CD4-positive, alpha-beta T cell treated with Interleukin-1 beta for 1 hour (primary cell): ENCODE measurements around the gene KCND1.

Experiments used
- DNase-seq, 2 donors: peaks; one replicate each; pipeline ENCODE4 v3.0.0-alpha.2; 2020 to 2022

KCND1 gene

DNA sequence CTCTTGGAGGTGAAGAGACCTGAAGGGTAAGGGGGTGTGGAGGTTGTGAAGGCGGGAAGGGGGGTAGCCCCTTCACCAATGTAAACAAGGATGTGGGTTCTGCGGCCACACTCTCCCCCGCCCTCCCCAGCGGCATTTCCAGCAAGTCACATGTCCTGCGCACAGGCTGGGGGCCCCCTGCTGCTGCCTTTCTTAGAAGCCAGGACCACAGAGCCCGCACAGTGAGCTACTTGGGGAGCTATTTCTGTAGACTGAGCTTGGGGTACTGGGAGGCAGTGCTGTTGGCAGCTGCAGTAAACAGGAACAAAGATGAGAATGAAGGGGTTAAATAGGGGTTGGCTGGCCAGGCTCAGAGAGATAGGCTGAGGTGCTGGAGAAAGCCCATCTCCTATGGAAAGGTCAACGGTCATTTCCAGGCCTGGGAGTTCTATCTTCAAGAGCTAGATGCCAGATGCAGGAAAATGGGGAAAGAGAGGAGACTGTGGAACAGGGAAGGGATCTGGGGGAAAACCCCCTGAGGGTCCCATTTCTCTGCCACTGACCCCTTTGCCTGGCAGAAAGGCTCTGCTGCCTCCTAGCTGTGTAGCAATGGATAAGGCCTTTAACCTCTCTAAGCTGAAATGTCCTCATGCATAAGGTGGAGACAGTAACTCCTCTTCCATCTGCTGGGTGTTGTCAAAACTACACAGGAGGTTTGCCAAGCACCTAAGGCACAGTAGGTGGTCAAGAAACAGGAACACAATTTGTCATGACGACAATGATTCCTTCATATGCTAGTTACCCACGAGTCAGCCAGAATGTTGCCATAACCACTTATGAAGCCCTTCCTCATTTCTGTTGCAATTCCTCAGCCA is 34.4 kb downstream of the KCND1 start:
- peak; percentile 90 to 94 for DNase-seq

DNA sequence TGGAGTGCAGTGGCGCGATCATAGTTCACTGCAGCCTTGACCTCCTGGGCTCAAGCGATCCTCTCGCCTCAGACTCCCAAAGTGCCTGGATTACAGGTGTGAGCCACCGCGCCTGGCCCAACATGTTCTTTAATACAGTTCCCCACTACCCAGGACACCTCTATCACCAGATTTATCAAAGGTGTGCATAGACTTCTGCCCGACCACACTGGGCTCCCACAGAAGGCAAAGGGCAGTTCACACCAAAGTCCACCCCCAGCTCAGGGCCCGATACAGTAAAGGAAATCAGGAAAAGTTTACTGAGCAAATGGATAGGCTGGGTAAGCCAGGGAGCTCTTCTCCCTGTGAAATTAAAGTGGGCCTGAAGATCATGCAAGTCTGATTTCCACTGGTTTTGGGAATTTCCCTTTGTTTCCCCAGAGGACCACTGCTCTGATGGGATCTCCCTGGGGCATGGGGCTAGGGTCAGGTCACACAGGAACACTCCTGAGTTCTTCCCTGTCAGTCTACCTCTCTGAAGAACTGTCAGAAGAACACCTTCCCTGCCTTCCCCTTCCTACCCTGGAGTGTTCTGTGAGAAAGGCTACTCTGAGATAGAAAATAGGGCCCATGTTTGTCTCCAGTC is 35.1 kb downstream of the KCND1 start:
- no peak for DNase-seq

DNA sequence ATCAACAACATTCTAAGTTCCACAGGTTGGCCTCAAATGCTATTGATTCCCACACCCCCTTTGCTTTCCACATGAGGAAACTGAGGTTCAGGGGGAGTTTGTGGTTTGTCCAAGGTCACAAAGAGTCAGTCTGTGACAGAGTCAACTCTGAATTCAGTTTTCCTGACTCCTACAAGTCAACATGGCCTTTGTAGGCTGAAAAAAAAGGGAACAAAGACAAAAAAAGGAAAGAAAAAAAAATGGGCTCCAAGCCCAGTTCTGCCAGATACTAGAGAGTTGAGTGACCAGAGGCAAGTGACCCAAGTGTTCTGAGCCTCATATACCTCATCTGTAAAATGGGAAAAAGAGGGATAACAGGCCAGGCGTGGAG is 36.4 kb downstream of the KCND1 start:
- no peak for DNase-seq

DNA sequence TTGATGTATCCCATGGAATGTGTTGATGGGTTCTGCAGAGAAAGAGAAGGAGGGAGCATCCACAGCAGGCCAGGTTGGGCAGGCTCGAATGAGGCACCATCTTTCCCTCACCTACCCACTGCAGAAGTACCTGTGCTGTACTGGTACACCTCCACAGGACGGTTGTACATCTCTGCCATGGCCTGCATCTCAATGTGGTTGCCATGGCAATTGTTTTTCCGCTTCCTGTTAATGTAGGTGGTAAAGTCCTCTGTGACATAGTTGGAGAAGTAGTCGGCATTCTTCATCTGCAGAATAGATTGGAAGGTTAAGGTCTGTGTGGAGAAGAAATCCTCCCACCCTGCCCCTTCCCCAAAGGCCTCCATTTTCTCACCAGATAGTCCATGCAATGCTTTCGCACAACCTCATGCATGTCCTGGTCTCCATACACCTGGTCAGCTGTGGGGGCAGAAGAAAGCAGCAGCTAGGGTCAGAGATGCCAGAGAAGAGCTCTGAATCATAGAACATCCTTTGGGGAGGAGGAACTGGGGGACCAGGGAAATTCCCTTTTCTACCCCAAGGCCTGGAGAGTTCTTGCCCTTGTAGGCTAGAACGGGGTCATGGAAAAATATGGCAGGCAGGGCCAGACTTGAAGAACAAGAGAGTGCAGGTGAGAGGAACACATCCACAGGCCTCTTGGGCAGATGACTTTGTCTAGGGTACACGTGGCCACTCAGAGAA is 36.9 kb downstream of the KCND1 start:
- DNase-seq = peak; percentile 66 to 76

GRCh38 chrX:48933757-48934156 is 37.9 kb downstream of the KCND1 start:
- DNase-seq = no peak

DNA sequence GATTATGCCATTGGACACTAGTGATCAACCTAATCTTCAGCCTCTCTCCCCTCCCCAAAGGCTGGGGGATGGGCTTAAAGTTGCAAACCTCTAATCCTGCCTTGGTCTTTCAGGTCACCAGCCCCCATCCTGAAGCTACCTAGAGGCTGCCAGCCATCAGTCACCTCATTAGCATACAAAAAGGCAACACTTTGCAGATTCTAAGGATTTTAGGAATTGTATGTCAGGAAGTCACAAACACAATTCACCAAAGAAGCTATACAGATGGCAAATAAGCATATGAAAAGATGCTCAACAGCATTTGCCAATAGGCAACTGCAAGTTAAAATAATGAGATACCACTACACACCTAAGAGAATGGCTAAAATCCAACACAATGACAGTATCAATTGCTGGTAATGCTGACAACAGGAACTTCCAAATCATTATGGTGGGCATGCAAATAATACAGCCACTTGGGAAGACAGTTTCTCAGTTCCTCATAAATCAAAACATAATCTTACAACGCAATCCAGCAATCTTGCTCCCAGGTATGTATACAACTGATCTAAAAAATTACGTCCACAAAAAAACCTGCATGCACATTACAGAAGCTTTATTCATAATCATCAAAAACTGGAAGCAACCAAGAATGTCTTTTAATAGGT is 43.8 kb downstream of the KCND1 start:
- DNase-seq = no peak

DNA sequence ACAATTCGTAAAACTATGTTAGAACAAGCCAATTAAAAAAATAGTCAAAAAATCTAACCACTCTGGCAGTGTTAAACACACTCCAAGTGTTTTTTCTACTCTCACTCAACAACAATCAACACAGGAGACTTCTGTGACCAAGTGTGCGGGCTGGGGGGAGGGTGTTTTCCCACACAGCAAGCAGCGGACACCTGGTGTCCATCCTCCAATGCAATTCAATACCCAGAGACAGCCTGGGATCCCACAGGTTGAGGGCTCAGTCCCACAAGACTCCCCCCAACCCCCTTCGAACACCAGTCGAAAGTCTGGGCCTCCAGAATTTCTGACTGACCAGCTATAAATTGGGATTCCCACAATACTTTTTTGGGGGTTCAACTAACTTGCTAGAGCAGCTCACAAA is 44.5 kb downstream of the KCND1 start:
- DNase-seq = no peak

DNA sequence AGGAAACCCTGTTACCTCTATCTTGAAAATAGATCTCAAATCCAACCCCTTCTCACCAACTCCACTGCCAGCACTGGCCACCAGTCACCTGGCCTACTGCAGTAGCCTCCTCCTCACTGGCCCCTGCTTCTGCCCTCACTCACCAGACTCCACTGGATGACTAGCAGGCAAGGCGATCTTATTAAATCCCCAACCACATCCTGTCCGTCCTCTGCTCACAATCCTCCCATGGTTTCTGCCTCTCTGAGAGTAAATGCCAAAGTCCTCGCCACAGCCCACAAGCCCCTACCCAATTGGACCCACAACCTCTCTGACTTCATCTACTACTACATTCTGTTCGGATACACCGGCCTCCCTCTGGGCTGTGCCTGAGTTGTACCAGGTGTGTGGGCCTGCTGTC is 47.4 kb downstream of the KCND1 start:
- no peak for DNase-seq

- no peak for DNase-seq
These were observed 47.9 kb downstream of the KCND1 start for GRCh38 chrX:48923771-48924170.

GRCh38 chrX:48920718-48921104 is 50.9 kb downstream of the KCND1 start:
- no peak for DNase-seq

GRCh38 chrX:48919947-48920717 is 51.5 kb downstream of the KCND1 start:
- peak; percentile 34 to 50 for DNase-seq

- peak; percentile 53 to 54 for DNase-seq
These were observed 52.2 kb downstream of the KCND1 start for GRCh38 chrX:48919360-48919841.

GRCh38 chrX:48918643-48919340 is 52.9 kb downstream of the KCND1 start, which contains the start of gene PIM2:
PIM2 (minus strand) TSS chrX:48919024; CDS start chrX:48918834, 190 bp downstream.
- DNase-seq = peak; percentile 95 to 96

DNA sequence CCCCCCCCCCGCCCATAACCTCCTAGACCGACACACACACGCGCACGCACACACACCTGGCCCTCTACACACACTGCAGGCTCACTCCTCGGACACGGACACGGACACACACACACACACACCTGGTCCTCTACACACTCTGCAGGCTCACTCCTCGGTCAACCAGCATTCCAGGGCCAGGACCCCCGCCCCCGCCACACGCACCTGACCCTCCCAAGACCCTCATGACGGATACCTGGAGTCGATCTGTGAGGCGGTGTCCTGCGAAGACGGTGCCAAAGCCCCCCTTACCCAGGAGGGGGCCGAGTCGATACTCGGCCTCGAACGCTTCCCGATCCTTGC is 53.4 kb downstream of the KCND1 start:
- no peak for DNase-seq

DNA sequence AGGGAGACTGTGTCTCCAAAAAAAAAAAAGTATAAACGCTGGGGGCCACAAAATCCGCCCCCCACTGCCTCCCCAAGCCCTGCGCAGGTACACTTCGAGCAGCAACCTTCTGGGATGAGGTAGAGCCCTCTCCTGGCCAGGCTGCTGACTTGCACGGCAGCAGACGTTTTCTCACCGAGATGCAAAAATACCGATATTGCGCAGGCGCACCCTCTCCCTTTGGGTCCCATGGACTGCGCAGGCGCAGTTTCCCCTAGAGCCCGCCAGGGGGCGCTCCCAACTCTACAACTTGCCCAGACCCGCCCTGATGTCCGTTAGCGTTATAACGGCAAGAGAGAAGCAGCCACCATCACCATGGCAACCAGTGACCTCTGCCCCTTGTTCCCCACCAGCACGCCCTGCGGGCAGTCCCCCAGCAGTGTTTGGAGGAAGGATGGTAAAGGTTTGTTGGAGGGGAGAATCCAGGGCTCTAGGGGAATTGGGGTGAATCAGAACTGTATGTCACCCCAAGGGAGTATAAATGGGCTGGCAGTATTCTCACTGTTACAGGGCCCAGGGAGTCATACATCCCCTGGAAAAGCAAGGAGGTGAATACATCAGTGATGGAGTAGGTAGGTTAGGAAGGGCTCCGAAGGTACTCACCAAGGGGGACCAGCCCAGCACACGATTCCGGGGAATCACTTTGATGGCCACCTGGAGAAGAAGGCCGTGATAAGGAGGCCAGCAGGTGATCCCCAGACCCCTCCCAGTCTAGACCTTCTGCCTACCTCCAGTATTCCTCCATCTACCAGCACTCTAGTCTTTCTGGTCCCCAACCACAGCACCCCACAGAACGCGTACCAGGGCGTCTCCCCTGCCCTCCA is 54.3 kb downstream of the KCND1 start:
- peak; percentile 92 to 94 for DNase-seq

DNA sequence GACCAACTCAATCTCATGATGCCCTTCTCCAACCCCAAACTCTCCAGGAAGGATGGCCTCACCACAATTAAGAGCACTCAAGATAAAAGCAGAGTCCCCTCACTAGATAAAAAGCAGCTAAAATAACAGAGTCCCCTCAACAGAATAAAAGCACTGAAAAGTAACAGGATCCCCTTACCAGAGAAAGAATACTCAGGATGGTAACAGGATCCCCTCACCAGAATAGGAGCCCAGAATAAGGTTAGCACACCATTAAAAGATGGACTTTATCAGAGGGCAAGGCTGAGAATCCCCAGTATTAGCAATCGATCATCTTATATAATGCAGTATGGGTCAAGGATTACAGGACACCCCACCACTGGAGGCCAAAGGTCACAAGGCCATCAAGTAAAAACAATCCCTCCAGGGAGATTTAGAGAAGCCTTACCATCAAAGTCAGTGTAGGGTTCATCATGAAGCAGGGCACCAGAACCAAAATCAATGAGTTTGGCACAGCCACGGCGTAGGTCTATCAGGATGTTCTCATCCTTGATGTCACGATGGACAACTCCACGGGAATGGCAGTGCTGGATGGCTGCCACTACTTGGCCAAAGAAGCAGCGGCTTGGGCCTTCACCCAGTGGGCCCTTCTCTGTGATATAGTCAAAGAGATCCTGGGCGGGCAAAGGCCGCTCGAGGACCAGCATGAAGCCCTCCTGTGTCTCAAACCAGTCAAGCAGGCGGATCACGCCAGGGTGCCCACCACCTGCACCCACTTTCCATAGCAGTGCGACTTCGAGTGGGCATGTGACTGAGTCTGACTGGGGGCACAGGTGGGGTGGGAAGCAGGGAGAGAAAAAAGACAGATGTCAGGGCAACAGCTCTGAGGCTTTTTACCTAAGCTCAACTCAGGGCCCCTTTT is 56.8 kb downstream of the KCND1 start:
- no peak for DNase-seq

DNA sequence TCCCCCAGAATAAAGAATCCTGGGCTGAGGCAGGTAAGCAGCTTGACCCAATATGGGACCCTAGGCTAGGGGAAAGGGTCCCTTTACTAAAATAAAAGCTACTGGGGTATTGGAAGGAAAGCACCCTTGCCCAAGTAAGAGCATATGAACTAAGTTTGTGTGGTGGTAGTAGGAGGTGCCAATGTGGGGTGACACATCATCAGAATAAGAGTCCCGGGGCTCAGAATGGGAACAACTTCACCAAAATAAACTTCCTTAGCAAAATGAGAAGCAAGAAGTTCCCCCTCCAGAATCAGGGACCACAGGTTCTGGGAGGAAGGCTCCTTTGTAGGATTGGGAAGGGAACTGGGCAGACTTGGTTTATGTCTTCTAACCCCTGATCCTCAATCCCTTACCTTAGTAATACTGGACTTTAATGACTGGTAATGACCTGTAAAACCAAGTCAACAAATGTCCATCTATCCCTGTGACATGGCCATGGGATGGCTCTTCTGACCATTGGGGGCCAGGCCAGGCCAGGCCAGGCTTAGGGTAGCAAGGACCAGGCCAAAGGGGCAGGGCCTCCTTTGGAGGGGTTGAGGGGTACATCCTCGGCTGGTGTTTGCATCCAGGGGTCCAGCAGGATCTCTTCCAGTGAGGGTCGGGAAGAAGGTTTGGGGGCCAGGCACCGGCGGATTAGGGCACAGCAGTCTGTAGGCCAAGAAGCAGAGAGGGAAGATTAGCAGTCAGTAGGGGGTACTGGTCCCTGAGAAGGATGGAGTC is 57.9 kb downstream of the KCND1 start:
- no peak for DNase-seq

DNA sequence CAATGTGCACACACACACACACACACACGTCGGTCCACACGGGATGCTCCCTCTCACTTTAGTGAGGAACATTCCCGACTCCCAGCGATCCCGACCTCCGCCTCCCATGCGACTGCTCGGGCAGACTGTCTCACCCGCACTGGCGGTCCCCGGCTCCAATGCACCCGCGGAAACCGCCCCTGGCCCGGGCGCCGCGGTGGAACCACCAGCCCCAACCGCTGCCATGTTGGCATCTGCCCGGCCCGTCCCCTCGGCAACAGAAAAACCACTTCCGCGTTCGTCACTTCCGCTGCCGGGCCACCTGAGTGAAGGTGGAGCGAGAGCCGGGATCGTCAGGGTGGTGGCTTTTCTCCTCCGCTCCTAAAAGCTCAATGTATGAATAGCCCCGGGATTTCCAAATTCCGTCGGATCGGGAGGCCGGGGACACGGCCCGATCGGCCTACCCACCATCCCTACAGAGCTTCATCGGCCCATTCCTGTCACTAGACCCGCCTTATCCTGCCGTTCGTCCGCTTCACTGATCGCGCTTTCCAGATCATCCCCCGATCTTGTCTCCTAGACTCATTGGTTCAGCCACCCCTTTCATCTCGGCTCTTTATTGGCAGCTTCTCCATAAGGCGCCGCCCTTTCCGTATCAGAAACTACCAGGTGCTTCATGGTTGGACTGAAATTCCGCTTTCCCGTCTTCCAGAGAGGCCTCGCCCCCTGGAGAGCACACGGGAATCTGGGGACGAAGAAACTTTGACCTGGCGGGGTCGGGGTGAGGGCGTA is 60.0 kb downstream of the KCND1 start, which contains the start of gene SLC35A2:
Gene SLC35A2, minus strand, starts transcription at position 235 of the 771 bp plus-strand sequence. Its CDS starts 10 bp downstream, at position 225.
- DNase-seq = peak; percentile 89
